Liver (tissue), 3 donors: Measurements from ENCODE around the gene UBXN11.

ENCODE experiments used
- EGR1 ChIP-seq, 2 donors: IDR thresholded peaks; 2 replicates each; pipeline ENCODE4 v1.6.1; 2016 to 2018; ENCODE audit warnings: antibody characterized with exemption in 2 of 2, low read depth in 2 of 2
- FOXA1 ChIP-seq: IDR thresholded peaks from 2 replicates; pipeline ENCODE4 v1.6.1; 2016; ENCODE audit warnings: antibody characterized with exemption
- GABPA ChIP-seq, 2 donors: IDR thresholded peaks in 1 of 2; conservative IDR thresholded peaks in 1 of 2; 2 replicates each; pipeline ENCODE4 v1.6.1; 2016; ENCODE audit warnings: antibody characterized with exemption in 2 of 2, mild to moderate bottlenecking in 1 of 2, moderate library complexity in 1 of 2
- JUND ChIP-seq, 2 donors: IDR thresholded peaks; 2 replicates each; pipeline ENCODE4 v1.6.1; 2016; ENCODE audit warnings: antibody characterized with exemption in 2 of 2
- NR2F2 ChIP-seq: IDR thresholded peaks from 2 replicates; pipeline ENCODE4 v1.6.1; 2016; ENCODE audit warnings: antibody characterized with exemption
- RAD21 ChIP-seq, 2 donors: IDR thresholded peaks; 2 replicates each; pipeline ENCODE4 v1.6.1; 2016; ENCODE audit warnings: antibody characterized with exemption in 2 of 2, mild to moderate bottlenecking in 2 of 2
- RXRA ChIP-seq, 2 donors: IDR thresholded peaks; 2 replicates each; pipeline ENCODE4 v1.6.1; 2017 to 2018; ENCODE audit warnings: antibody characterized with exemption in 2 of 2, mild to moderate bottlenecking in 1 of 2
- SP1 ChIP-seq: IDR thresholded peaks from 2 replicates; pipeline ENCODE4 v1.6.1; 2018; ENCODE audit warnings: antibody characterized with exemption, mild to moderate bottlenecking
- TAF1 ChIP-seq: conservative IDR thresholded peaks from 2 replicates; pipeline ENCODE4 v1.6.1; 2016; ENCODE audit warnings: antibody characterized with exemption, mild to moderate bottlenecking
- YY1 ChIP-seq: IDR thresholded peaks from 2 replicates; pipeline ENCODE4 v1.6.1; 2016; ENCODE audit warnings: antibody characterized with exemption, mild to moderate bottlenecking
- TF ChIP-seq, protein P1 (sequence below): fragments of 150-350 bp; IDR thresholded peaks from 2 replicates; pipeline ENCODE4 v1.5.1; 2017; ENCODE audit warnings: improper control_type of control experiment, low read depth, low read length; ENCODE audit not compliant: missing input control
- TF ChIP-seq, protein P2 (sequence below): IDR thresholded peaks from 2 replicates; pipeline ENCODE4 v1.6.1; 2016; ENCODE audit warnings: antibody characterized with exemption
- TF ChIP-seq, protein P3 (sequence below): IDR thresholded peaks from 2 replicates; pipeline ENCODE4 v1.6.1; 2016; ENCODE audit warnings: antibody characterized with exemption
- TF ChIP-seq, protein P4 (sequence below): IDR thresholded peaks from 2 replicates; pipeline ENCODE4 v1.6.1; 2016; ENCODE audit warnings: antibody characterized with exemption, mild to moderate bottlenecking
- donor health status: healthy.
- donor health status: healthy.

DNA sequence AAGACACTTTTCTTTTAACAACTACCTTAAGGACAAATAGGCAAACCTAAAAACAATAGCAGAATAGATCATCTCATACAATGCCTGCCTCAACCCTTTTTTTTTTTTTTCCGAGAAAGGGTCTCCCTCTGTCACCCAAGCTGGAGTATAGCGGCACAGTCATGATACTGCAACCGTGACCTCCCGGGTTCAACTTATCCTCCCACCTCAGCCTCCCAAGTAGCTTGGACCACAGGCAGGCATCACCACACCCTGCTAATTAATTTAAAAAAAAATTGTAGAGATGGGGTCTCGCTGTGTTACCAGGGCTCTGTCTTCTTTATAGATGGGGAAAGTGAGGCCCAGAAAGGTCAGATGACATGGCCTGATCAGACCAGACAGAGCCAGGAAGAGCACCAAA lies 18.6 kb downstream of the UBXN11 start:
- TF ChIP-seq, protein P1, sequence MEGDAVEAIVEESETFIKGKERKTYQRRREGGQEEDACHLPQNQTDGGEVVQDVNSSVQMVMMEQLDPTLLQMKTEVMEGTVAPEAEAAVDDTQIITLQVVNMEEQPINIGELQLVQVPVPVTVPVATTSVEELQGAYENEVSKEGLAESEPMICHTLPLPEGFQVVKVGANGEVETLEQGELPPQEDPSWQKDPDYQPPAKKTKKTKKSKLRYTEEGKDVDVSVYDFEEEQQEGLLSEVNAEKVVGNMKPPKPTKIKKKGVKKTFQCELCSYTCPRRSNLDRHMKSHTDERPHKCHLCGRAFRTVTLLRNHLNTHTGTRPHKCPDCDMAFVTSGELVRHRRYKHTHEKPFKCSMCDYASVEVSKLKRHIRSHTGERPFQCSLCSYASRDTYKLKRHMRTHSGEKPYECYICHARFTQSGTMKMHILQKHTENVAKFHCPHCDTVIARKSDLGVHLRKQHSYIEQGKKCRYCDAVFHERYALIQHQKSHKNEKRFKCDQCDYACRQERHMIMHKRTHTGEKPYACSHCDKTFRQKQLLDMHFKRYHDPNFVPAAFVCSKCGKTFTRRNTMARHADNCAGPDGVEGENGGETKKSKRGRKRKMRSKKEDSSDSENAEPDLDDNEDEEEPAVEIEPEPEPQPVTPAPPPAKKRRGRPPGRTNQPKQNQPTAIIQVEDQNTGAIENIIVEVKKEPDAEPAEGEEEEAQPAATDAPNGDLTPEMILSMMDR = no peak
- TF ChIP-seq EGR1 (IDR thresholded peaks at IDR 0.05; ENCODE audit: low read depth in 2 of 2) = no peak
- TF ChIP-seq RXRA (IDR thresholded peaks at IDR 0.05) = no peak
- TF ChIP-seq, protein P2, sequence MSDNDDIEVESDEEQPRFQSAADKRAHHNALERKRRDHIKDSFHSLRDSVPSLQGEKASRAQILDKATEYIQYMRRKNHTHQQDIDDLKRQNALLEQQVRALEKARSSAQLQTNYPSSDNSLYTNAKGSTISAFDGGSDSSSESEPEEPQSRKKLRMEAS = no peak
- no peak for TF ChIP-seq TAF1
- TF ChIP-seq, protein P3, sequence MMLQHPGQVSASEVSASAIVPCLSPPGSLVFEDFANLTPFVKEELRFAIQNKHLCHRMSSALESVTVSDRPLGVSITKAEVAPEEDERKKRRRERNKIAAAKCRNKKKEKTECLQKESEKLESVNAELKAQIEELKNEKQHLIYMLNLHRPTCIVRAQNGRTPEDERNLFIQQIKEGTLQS = no peak
- TF ChIP-seq SP1 = no peak
- TF ChIP-seq YY1 = no peak
- TF ChIP-seq JUND (IDR thresholded peaks at IDR 0.05) = no peak
- TF ChIP-seq, protein P4, sequence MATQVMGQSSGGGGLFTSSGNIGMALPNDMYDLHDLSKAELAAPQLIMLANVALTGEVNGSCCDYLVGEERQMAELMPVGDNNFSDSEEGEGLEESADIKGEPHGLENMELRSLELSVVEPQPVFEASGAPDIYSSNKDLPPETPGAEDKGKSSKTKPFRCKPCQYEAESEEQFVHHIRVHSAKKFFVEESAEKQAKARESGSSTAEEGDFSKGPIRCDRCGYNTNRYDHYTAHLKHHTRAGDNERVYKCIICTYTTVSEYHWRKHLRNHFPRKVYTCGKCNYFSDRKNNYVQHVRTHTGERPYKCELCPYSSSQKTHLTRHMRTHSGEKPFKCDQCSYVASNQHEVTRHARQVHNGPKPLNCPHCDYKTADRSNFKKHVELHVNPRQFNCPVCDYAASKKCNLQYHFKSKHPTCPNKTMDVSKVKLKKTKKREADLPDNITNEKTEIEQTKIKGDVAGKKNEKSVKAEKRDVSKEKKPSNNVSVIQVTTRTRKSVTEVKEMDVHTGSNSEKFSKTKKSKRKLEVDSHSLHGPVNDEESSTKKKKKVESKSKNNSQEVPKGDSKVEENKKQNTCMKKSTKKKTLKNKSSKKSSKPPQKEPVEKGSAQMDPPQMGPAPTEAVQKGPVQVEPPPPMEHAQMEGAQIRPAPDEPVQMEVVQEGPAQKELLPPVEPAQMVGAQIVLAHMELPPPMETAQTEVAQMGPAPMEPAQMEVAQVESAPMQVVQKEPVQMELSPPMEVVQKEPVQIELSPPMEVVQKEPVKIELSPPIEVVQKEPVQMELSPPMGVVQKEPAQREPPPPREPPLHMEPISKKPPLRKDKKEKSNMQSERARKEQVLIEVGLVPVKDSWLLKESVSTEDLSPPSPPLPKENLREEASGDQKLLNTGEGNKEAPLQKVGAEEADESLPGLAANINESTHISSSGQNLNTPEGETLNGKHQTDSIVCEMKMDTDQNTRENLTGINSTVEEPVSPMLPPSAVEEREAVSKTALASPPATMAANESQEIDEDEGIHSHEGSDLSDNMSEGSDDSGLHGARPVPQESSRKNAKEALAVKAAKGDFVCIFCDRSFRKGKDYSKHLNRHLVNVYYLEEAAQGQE = no peak
- TF ChIP-seq NR2F2 = no peak
- no peak for TF ChIP-seq RAD21 (IDR thresholded peaks at IDR 0.05)
- no peak for TF ChIP-seq FOXA1
- TF ChIP-seq GABPA (IDR thresholded peaks at IDR 0.05 in 1 of 2, conservative IDR thresholded peaks at IDR 0.05 in 1 of 2) = no peak
